ENCODE measurements around the gene SLC34A2. TPM values are rescaled to one million over a fixed set of nuclear protein-coding genes. Genes with fewer than 3 reads are reported as not detected.
"Not testable (repeated sequence)": the region's sequence is repeated elsewhere in the genome, so short reads cannot be mapped to it uniquely, and the experiment has no call there.

Gene SLC34A2
- total and polyA plus RNA-seq, 2 experiments from 2014 or later: 0.73 to 0.80 TPM

GRCh38 chr4:25661441-25661840, 5.8 kb downstream of the SLC34A2 start:
- H4K20me1 ChIP-seq (replicated peaks; ENCODE audit: insufficient read depth); H3F3A ChIP-seq (replicated peaks; ENCODE audit: low read depth); H3K27ac Mint-ChIP-seq; H3K27ac ChIP-seq (ENCODE audit: low read depth); H2AFZ ChIP-seq; H3K9me3 Mint-ChIP-seq; H3K4me2 ChIP-seq; H3K27me3 Mint-ChIP-seq (ENCODE audit: insufficient read depth, low read depth, poor library complexity); H3K79me2 ChIP-seq (replicated peaks; ENCODE audit: insufficient read depth); H3K9me2 ChIP-seq (ENCODE audit: insufficient read depth); DNase-seq (ENCODE audit: low spot score); H3K4me3 Mint-ChIP-seq; ATAC-seq; H3K36me3 ChIP-seq (ENCODE audit: insufficient read depth); H3K4me3 ChIP-seq: not testable (repeated sequence)
- Mint-ChIP-seq H3K4me1 (peaks cover 21% of the 10 kb centered on the region), H3K36me3 (ENCODE audit: low read depth) (peaks cover 10% of the 10 kb centered on the region; the same call in 2 of the 3 replicates)
- Histone ChIP-seq H3K27me3 (ENCODE audit: insufficient read depth) (peaks cover 16% of the 10 kb centered on the region), H3K4me1 (ENCODE audit: insufficient read depth) (peaks cover 15% of the 10 kb centered on the region)

GRCh38 chr4:25662306-25662705, 6.7 kb downstream of the SLC34A2 start:
- Mint-ChIP-seq H3K9me3 (no peaks in the 10 kb centered on the region), H3K36me3 (ENCODE audit: low read depth) (peaks cover 10% of the 10 kb centered on the region; the same call in 2 of the 3 replicates), H3K4me1 (peaks cover 13% of the 10 kb centered on the region), H3K27me3 (ENCODE audit: insufficient read depth, low read depth, poor library complexity) (peaks cover 3% of the 10 kb centered on the region), H3K27ac (peak overlapping the region; percentile 23; the same call in 1 of the 2 replicates), H3K4me3 (no peak overlapping the region)
- Histone ChIP-seq H3K27ac (ENCODE audit: low read depth) (no peak overlapping the region), H3K4me3 (no peak overlapping the region), H4K20me1 (replicated peaks; ENCODE audit: insufficient read depth) (no peaks in the 10 kb centered on the region), H2AFZ (no peak overlapping the region), H3K27me3 (ENCODE audit: insufficient read depth) (peaks cover 7% of the 10 kb centered on the region), H3K9me2 (ENCODE audit: insufficient read depth) (no peaks in the 10 kb centered on the region), H3K4me1 (ENCODE audit: insufficient read depth) (peaks cover 6% of the 10 kb centered on the region; the same call in 1 of the 2 replicates), H3K4me2 (no peak overlapping the region), H3F3A (replicated peaks; ENCODE audit: low read depth) (no peaks in the 10 kb centered on the region), H3K79me2 (replicated peaks; ENCODE audit: insufficient read depth) (no peaks in the 10 kb centered on the region), H3K36me3 (ENCODE audit: insufficient read depth) (no peaks in the 10 kb centered on the region)
- no peak for DNase-seq (ENCODE audit: low spot score)
- no peak for TF ChIP-seq EZH2 (IDR thresholded peaks at IDR 0.05; ENCODE audit: low read depth, unreplicated experiment)
- no peak for TF ChIP-seq CTCF (conservative IDR thresholded peaks at IDR 0.05; ENCODE audit: low read depth in 2 of 2)
- TF ChIP-seq JUNB (IDR thresholded peaks at IDR 0.05; ENCODE audit: unreplicated experiment): no peak
- TF ChIP-seq POLR2AphosphoS5 (IDR thresholded peaks at IDR 0.05; ENCODE audit: low read depth): no peak
- no peak for TF ChIP-seq ZNF331 (CRISPR knock-in tag; IDR thresholded peaks at IDR 0.05; ENCODE audit: low read depth)
- TF ChIP-seq REST (IDR thresholded peaks at IDR 0.05; ENCODE audit: unreplicated experiment): no peak
- TF ChIP-seq CREB1 (CRISPR knock-in tag; IDR thresholded peaks at IDR 0.05; ENCODE audit: low read depth): no peak
- no peak for TF ChIP-seq ZNF114 (CRISPR knock-in tag; IDR thresholded peaks at IDR 0.05)
- no peak for ATAC-seq

All from GM23338 (cell line).